GM19438 (cell line): ENCODE measurements around the gene MTMR6.

Experiments
- ATAC-seq: cut with Tn5 transposase; IDR thresholded peaks from one replicate; pipeline ENCODE4 v1.9.1; 2021; ENCODE audit warnings: low read depth; ENCODE audit not compliant: unreplicated experiment

MTMR6 gene

DNA sequence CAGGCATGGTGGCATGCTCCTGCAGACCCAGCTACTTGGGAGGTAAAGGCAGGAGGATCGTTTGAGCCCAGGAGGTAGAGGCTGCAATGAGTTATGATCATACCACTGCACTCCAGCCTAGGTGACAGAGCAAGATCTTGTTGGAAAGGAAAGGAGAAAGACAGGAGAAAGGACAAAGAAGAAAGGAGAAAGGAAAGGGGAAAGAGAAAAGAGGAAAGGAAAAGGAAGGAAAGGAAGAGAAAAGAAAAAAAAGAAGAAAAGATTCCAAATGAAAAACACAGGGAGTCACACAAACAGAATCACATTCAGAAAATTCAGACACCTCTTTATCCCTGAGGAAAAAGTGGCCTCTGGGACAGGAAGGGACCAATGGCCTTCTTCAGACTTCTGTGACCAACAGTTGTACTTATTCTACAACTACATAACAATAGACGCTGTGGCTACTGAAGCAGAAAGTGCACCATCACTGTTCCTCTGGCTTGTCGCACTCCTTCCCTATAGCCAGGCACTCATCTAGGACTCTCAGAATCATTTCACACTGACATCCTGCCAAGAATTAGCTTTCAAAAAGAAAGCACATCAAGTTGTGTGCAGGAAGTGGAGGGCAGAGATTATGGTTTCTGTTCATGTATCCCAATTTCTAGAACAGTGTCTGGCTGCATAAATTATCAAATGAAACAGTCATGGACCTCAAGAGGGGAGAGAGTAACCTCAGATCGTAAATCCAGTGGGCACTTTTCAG is 5.9 kb downstream of the MTMR6 start:
- ATAC-seq = no peak

DNA sequence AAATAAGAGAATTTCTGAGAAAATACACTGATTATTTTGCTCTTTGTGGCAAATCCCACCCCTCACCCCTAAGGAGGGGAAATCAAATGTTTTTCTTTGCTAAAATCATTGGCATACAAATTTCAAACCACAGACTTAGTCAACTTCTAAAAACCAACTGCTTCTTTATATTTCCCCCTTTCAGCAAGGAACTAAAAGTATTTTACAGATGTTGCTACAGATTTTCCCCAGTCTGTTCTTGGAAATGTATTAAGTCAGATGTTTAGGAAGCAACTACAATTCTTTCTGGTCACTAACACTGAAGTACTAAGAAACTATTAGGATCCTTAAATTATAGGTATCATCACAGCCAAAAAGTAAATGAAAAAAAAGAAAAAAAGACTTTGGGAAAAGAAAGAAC is 6.9 kb downstream of the MTMR6 start:
- ATAC-seq = no peak

DNA sequence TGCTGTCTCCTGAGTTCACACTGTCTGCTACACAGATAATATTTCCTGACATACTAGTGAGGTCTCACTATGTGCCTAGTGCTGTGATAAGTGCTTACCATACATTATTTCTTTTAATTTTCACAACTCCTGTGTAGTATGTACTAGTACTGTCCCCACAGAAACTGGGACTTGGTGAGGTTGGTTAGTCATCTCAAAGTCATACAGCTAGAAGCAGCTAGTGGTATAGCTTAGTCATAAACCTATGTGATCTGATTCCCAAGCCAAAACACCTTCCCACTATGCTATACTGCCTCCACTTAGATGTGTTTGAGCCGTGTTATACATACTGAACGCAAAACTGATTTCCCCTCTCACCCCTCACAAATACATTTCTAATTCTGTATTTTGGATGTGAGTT is 10.5 kb downstream of the MTMR6 start:
- no peak for ATAC-seq

DNA sequence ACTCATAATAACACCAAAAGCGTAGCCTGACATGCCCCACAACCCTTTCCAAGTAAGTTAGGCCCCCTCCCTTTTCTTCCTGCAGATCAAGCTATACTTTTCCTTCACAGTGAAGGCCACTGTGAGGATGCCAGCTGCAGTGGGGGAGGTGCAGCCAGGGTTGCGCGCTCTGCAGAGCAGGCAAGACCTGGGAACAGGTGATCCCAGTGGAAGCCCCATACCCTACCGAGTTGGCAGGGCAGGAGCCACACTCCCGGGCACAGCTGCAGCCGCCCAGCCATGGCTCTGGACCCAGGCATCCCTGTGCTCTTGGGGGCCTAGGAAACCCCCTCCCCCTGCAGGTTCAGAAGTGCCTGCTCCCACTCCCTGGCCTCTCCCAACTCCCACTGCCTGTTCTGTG is 18.7 kb downstream of the MTMR6 start:
- ATAC-seq = no peak

DNA sequence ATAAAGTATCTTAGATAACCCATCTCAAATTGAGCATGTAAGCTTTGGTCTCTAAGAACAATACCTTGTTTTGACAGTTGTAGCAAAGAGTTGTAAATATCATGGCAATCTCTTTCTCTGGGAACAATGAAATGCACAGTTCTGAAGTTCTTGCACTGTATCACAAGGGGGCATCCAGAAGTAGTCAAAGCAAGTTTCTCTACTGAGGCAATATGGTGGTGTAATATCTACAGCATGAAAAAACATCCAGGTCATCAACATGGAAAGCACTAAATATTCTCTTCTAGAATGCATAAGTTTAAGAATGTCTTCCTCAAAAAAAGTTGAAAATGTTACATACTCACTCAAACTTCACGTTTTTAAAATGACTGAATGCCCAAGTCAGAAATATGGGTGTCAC is 19.6 kb downstream of the MTMR6 start:
- ATAC-seq = no peak

DNA sequence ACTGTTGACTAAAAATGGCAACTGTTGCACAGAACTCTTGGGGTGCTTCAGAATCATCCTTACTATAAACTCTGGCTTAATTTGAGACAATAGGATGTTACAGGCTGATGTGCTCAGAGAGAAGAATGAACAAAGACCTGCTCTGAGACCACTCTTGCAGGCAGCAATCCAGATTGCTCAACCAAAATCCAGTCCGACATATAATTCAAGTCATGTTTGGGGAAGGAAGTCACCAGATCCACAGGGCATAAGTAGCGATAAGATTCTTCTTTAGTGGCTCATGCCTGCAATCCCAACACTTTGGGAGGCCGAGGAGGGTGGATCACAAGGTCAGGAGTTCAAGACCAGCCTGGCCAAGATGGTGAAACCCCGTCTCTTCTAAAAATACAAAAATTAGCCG is 20.6 kb downstream of the MTMR6 start:
- no peak for ATAC-seq

DNA sequence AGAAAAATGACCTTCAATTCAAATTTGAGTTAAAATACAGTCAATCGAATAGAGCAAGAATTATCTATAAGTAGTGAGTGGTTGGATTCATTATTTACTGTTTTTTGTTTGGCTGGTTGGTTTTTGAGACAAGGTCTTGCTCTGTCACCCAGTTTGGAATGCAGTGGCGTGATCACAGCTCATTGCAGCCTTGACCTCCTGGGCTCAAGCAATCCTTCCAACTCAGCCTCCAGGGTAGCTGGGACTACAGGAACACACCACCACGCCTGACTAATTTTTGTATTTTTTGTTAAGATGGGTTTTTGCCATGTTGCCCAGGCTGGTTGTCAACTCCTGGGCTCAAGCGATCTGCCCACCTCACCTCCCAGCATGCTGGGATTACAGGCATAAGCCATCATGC is 25.0 kb downstream of the MTMR6 start:
- ATAC-seq = no peak

DNA sequence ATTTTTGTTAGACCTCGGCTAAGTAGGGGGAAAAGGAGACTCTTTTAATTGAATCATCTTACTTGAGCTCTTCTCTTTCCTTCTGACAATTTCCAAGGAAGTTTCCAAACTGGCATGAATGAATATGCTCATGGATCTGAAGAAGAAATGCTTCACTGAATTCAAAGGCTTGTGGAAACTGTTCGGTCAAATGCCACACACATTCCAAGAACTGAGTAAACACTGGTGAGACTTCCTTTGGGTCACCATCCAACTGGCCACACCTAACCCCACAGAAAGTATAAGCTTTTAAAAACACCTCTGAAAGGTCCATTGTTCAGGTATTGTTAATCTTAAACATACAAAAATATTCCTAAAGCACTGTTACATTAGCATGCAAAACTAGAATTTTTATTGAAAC is 33.6 kb downstream of the MTMR6 start:
- ATAC-seq = no peak

DNA sequence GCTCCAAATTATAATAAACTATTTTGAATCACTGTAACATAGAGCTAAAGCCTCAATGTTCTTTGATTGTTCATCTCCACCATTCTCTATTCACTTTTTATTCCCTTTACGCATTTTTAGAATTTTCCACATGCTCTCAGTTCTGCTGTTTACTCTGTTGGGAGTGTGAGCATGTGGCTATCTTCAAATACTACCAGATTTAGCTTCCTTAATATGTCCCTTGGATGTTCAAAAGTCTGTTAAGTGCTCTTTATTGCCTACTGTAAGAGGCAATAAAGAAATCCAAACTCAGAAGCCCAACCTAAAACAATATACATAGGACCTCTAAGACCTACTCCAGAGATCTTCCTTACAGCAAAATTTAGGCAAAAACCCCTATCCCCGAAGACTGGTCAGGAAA is 34.5 kb downstream of the MTMR6 start:
- no peak for ATAC-seq

DNA sequence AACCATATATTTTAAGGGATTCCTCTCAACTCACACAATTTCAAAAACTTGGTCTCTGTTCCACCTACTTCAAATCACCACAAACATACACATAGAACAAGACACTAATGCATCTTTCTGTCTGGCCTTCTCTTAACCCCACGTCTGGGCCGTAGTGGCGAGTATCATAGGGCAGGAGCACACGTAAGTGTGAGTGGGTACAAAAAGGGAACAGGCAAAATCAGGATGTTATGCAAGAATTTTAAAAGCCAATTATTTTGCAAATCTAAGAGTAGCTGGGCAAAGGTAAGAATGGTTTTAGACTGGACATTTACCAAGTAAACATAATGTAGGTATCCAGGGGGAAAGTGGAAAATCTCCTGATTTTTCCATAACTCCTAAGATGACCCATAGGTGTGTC is 35.1 kb downstream of the MTMR6 start:
- no peak for ATAC-seq

DNA sequence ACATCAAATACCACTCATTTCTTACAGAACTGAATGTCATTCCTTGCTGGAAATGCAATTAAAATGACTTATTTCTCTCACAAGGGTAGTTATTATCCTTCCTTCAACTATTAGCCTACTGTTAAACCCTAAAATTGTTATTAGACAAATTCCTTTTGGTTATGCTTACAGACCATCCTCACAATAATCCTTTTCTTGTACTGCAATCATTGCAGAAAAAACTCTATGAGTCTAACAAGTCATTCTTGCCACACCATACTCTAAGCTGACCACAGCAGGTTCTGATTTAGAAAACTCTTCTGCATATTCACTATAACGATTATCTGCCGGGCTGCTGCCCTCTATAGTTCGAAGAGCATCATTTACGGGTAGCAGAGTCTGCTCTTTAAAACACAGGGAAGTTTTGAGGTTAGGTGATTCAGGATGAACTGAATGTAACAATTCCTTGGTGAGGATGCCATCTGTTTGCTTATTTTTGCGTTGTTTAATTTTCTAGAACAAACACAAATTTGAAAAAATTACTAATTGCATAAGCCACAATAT is 38.2 kb downstream of the MTMR6 start:
- no peak for ATAC-seq

DNA sequence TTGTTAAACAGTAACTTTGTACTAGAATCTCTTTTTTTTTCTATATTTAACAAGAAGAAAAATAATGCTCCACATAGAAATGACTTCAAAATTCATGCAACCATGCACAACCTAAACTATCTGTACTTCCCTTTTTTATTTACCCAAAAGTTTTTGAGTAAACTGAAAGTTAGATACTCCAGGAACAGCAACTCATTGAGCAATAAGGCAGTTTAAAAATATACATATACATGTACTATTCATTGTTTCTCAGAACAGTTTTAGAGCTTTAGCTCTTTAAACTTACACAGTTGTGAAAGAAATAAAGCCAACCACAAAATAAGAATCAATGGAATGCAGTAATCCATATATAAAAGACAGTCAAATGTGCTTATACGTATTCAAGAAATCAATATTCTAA is 39.2 kb downstream of the MTMR6 start:
- no peak for ATAC-seq

DNA sequence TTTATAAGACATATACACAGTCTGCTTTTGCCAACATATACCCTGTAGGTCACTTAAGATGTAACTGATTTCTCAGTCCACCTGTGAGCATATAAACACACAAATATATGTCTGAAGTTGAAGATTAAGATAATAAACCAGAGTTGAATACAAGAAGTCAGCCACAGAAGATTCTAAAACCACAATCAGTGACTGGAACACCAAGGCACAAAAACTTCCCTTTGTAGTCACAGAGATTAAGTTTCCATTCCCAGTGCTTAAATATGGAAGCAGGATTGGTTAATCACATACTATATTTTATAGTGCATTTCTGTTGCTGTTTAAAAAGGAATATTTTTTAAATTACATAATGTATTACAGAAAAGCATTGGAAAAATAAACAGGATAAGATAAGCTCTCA is 39.9 kb downstream of the MTMR6 start:
- ATAC-seq = no peak

DNA sequence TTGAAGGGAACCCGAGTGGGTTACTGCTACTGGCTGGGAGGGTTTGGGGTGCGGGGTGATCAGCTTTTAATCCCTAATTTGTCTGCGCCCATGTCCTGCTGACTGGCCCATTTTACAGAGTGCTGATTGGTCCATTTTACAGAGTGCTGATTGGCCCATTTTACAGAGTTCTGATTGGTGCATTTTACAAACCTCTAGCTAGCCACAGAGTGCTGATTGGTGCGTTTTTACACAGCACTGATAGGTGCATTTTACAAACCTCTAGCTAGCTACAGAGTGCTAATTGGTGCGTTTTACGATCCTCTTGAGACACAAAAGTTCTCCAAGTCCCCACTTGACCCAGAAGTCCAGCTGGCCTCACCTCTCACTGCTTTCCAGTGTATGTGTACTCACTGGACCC is 43.2 kb downstream of the MTMR6 start:
- ATAC-seq = no peak

DNA sequence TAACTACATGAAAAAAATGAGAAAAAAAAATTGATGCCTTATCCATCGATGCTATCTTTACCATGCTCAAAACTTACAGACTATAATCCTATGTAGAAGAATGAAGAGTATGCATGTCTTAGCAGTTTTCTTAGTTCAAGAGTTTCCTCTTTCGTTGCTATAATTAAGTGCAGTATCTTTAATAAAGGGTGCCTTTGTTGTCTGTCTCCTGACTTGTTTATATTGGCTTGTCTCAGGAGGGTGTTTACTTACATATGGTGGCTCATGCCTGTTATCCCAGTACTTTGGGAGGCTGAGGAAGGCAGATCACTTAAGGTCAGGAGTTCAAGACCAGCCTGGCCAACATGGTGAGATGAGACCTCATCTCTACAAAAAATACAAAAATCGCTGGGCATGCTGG is 44.3 kb downstream of the MTMR6 start:
- no peak for ATAC-seq

DNA sequence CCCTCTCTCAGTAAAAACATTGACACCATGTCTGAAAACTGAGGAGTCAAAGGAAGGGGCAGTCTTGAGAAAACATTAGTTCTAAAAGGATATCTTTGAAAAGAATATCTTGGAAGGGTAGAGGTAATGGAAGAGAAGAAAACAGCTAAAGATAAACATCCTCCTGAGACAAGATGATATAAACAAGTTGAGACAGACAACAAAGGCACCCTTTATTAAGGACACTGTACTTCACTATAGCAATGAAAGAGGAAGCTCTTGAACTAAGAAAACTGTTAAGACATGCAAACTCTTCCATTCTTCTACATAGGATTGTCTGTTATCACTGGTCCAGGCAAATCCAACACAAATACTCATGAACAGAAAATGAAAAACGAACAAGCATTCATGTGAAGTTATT is 46.3 kb downstream of the MTMR6 start:
- no peak for ATAC-seq

DNA sequence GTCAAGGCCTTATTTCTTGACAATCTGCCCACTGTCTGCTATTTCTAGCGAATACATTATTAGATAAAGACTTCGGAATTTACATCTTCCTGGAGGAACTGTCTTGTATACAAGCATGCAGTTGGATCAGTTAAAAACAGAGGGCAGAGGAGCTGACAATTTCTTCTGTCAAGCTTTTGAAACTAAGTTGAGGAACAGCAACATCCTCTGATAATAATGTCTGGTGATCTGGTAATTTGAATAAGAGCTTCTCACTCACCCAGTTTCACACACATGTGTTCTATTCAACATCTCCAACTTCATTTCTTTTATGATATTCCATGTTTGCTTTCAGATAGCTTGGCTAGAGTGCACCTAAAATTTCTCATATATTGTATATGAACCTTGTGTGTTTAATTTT is 50.2 kb downstream of the MTMR6 start:
- ATAC-seq = no peak

DNA sequence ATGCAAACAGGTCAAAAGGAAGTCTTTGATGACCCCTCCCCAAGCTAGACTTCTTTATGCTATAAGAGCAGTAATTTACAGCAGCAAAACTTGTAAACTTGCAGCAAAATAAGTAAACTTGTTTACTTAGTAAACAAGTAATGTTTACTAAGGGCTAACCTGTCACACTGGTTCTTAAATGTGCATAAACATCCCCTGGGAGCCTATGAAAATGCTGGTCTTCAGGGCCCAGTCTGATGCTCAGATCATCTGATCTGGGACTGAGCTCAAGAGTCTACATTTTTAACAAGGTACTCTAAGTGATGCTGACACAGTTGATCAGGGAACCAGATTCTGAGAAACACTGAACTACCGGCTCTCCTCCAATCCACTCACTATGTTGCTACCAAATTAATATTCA is 53.4 kb downstream of the MTMR6 start:
- no peak for ATAC-seq

DNA sequence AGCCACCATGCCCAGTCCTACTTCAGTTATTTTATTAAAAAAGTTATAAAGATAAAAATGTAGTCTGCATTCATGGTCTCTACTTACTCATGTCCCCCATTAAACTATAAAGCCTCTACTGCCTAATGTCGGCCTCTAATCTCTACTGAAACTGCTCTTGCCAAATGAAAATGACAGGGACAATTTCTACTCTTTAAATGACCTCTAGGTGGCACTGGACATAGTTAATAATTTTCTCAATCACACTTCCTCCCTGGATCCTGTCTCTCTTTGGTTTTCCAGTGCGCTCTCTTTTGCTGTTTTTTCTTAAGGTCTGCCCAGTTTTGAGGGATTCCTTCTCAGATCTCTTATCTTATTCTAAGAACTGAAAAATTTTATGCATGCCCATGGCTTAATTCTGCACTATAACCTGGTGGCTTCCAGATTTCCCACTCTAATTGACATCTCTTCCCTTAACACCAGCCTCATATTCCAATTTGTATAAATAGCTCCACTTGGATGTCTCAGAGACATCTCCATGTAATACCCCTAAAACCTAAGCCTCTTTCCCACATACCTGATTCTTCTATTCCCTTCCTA is 54.3 kb downstream of the MTMR6 start:
- ATAC-seq = no peak

DNA sequence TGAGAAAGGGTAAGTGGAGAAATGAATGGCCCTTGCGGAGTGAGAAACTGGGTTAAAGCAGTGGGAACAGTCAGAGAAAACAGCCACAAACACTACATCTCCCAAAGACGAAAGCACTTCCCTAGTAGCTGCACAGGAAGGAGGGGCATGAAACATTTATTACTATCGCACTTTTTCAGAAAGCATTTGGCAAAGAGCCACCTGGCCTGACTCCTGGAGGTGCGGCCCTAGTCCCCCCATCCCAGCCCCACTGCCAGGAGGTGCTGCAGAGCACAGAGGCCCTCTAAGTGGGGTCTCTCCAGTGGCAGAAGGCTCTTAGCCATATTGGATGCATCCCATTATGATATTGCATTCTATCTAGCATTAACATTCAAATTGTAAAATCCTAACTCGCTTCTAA is 55.8 kb downstream of the MTMR6 start:
- no peak for ATAC-seq

DNA sequence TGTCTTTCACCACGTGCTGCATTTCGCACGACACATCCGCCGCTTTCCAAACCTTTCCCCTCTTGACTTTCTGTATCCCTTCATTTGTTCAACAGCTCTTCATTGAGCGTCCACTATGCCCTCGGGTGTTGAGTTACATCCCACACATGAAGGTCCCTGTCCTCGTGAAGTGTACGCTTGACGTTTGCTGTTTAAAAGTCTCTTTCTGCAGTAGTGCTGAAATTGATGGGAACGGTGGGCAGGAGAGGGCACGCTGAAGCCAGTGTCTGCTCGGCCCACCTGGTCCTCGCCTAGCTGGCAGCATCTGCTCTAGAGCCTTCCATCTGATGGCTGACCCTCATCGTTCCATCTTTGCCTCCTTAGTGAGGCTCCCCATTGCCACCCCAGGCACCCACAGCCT is 59.6 kb downstream of the MTMR6 start:
- no peak for ATAC-seq

DNA sequence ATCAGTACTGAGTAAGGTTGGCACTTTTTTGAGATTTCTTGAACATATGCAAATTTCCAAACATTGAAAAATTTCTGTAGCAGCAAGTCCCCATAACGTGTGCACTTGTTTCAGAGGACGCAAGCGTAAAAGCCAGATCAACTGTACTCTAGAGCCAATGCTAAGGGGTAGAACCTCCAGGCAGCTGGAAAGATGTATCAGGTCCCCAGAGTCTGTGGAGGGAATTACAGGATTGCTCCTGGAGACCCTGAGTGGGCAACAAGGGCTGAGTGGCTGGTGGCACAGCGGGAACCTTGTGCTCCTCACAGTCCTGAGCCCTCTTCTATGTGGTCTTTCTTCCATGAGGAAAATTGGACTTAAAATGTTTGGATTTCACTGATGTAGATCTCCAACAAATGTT is 61.3 kb downstream of the MTMR6 start:
- no peak for ATAC-seq
